PFSK-1 (cell line): ENCODE data around the gene MEG3.

Source experiments
- POLR2AphosphoS5 ChIP-seq: IDR thresholded peaks from 2 replicates; pipeline ENCODE4 v1.6.1; 2012; ENCODE audit warnings: low read depth, mild to moderate bottlenecking, control low read depth, low read length, moderate library complexity
- REST ChIP-seq, 2 experiments: IDR thresholded peaks; 2 replicates each; pipeline versions ENCODE4 v1.6.1 to v1.8.0; 2011 to 2012; ENCODE audit warnings: low read depth in 2 of 2, low read length in 2 of 2, control low read depth in 1 of 2, inconsistent platforms in 1 of 2, mild to moderate bottlenecking in 1 of 2, moderate library complexity in 1 of 2; ENCODE audit not compliant: insufficient read depth in 1 of 2
- SIN3A ChIP-seq: IDR thresholded peaks from 2 replicates; pipeline ENCODE4 v1.6.1; 2012; ENCODE audit warnings: mild to moderate bottlenecking, low read length, moderate library complexity, borderline replicate concordance; ENCODE audit not compliant: insufficient read depth
- TAF1 ChIP-seq: IDR thresholded peaks from 2 replicates; pipeline ENCODE4 v1.6.1; 2012; ENCODE audit warnings: low read length, control low read depth, borderline replicate concordance; ENCODE audit not compliant: insufficient read depth

GRCh38 chr14:100875126-100875525 is 49.2 kb downstream of the MEG3 start:
- no peak for TF ChIP-seq SIN3A
- TF ChIP-seq REST (IDR thresholded peaks at IDR 0.05; ENCODE audit: insufficient read depth in 1 of 2, low read depth in 2 of 2, low read length in 2 of 2): no peak
- no peak for TF ChIP-seq POLR2AphosphoS5
- no peak for TF ChIP-seq TAF1
